ENCODE measurements around the gene TMEM196. TPM values are rescaled to one million over a fixed set of nuclear protein-coding genes. Genes with fewer than 3 reads are reported as not detected.

The TMEM196 gene
- total and polyA plus RNA-seq, 9 of the 15 experiments (the other 6 are each of a cell fraction or from before 2014, with no cell fraction given): not detected

GRCh38 chr7:19713676-19714075 lies 59.7 kb downstream of the TMEM196 start:
- in situ Hi-C loops (cut with MboI): loop anchor here (10.0 kb wide), 1 partner anchor 881 kb away; no protein-coding TSS in a partner anchor
- FAIRE-seq: peak; percentile 73
- H3K4me3 ChIP-seq: no peak overlapping the region
- no peak overlapping the region for H3K9ac ChIP-seq (ENCODE audit: insufficient read depth in 1 of 2, low read depth in 2 of 2, low read length in 2 of 2)
- intact Hi-C loops (cut with micrococcal nuclease): loop anchor here (1.0 kb wide), 1 partner anchor 885 kb away; no protein-coding TSS in a partner anchor
- DNase-seq (ENCODE audit: extremely low read depth in 1 of 4, low spot score in 3 of 4): peak; percentile 9 to 51 (median 22)
- H3K79me2 ChIP-seq (ENCODE audit: control insufficient read depth, insufficient read depth, low read length): peaks cover 2% of the 10 kb centered on the region
- WGBS (ENCODE audit: insufficient coverage, low coverage, missing lambda C conversion rate): 0% methylated on average over 1 of the region's 1 CpG
- POLR2A ChIA-PET: no interaction called here
- H3K4me2 ChIP-seq (ENCODE audit: insufficient read depth, low read length): no peak overlapping the region
- CTCF ChIA-PET (ENCODE audit: low intra/inter-chr PET ratio): interaction anchor here (0.5 to 2.5 kb wide), 3 partner anchors 598 to 885 kb away, joined by 4 to 17 read pairs (median 6); no protein-coding TSS in a partner anchor
- no TSS peak for BruUV-seq (replicated peaks)
- H4K20me1 ChIP-seq (replicated peaks; ENCODE audit: control insufficient read depth, insufficient read depth, low read length): no peaks in the 10 kb centered on the region
- H2AFZ ChIP-seq (ENCODE audit: low read depth, low read length): no peak overlapping the region
- H3K4me1 ChIP-seq (replicated peaks in 1 of 2; ENCODE audit: control insufficient read depth in 2 of 2, insufficient read depth in 2 of 2, low read length in 2 of 2): peaks cover 0 to 7% of the 10 kb centered on the region in 2 experiments; a peak in 2 of 5 replicates
- no peaks in the 10 kb centered on the region for H3K9me1 ChIP-seq (ENCODE audit: control insufficient read depth, insufficient read depth, low read length)
- H3K27me3 ChIP-seq (ENCODE audit: control insufficient read depth in 2 of 2, insufficient read depth in 2 of 2, low read length in 2 of 2): no peaks in the 10 kb centered on the region; a peak in 1 of 5 replicates
- H3K36me3 ChIP-seq (ENCODE audit: control insufficient read depth, insufficient read depth, low read length): no peaks in the 10 kb centered on the region
- H3K27ac ChIP-seq (ENCODE audit: extremely low read depth, low read depth, low read length): no peak overlapping the region
- peak; percentile 41; the same call in 1 of the 3 replicates for ATAC-seq
- 0 out of 2 replicates have a peak, but pooled peaks cover 1% of the 10 kb centered on the region for H3K9me3 ChIP-seq (replicated peaks; ENCODE audit: control insufficient read depth, insufficient read depth, low read depth, low read length)
- TF ChIP-seq PBX2 (CRISPR knock-in tag; IDR thresholded peaks at IDR 0.05; ENCODE audit: low read depth) (no peak), PBX2 (tag; conservative IDR thresholded peaks at IDR 0.05; ENCODE audit: low read depth) (0 out of 2 replicates have a peak, but pooled peaks have one; percentile 35), ZNF146 (CRISPR knock-in tag; IDR thresholded peaks at IDR 0.05; ENCODE audit: unreplicated experiment) (no peak), CTCF (IDR thresholded peaks at IDR 0.05 in 2 of 3, conservative IDR thresholded peaks at IDR 0.05 in 1 of 3; ENCODE audit: insufficient read depth in 2 of 3, low read depth in 1 of 3, low read length in 3 of 3) (peak in 2 of 3 experiments; percentile 35 to 69; a peak in 3 of 6 replicates), ETS1 (conservative IDR thresholded peaks at IDR 0.05; ENCODE audit: control insufficient read depth, low read depth, low read length) (no peak), REST (IDR thresholded peaks at IDR 0.05; ENCODE audit: borderline replicate concordance) (peak; percentile 37; the same call in 1 of the 2 replicates), REST (CRISPR knock-in tag; IDR thresholded peaks at IDR 0.05; ENCODE audit: low read depth) (no peak)

All from K562 (cell line).